Astrocyte (in vitro differentiated cells and primary cell): Measurements from ENCODE around the gene EMC8. TPM values are rescaled to one million over a fixed set of nuclear protein-coding genes. Genes with fewer than 3 reads are reported as not detected.
"Not testable (repeated sequence)": the region's sequence is repeated elsewhere in the genome, so short reads cannot be mapped to it uniquely, and the experiment has no call there.

ENCODE experiments used
- DNase-seq: peaks from one replicate; pipeline ENCODE4 v3.0.0-alpha.2; 2010; ENCODE audit warnings: low read depth
- FAIRE-seq: peaks from 2 replicates; lab custom pipeline; 2011; peaks lifted over from hg19 to GRCh38; lab: Jason Lieb, UNC
- H2AFZ ChIP-seq: 2 replicates; pipeline ENCODE4 v1.6.0; 2012; ENCODE audit warnings: low read depth, low read length, inconsistent platforms
- H3K27ac ChIP-seq: 2 replicates; pipeline ENCODE4 v1.5.1; 2011; ENCODE audit warnings: low read depth, low read length, inconsistent platforms
- H3K27me3 ChIP-seq: 2 replicates; pipeline ENCODE4 v1.6.0; 2011; ENCODE audit warnings: low read length, inconsistent platforms; ENCODE audit not compliant: insufficient read depth
- H3K36me3 ChIP-seq: 2 replicates; pipeline ENCODE4 v1.5.1; 2011; ENCODE audit warnings: low read length, inconsistent platforms; ENCODE audit not compliant: insufficient read depth
- H3K4me1 ChIP-seq: 2 replicates; pipeline ENCODE4 v1.5.1; 2011; ENCODE audit warnings: low read length, inconsistent platforms; ENCODE audit not compliant: insufficient read depth
- H3K4me2 ChIP-seq: 2 replicates; pipeline ENCODE4 v1.6.0; 2012; ENCODE audit warnings: low read length, inconsistent platforms
- H3K4me3 ChIP-seq: 2 replicates; pipeline ENCODE4 v1.5.1; 2011; ENCODE audit warnings: low read depth, mild to moderate bottlenecking, low read length, inconsistent platforms; ENCODE audit not compliant: insufficient read depth
- H3K79me2 ChIP-seq: 2 replicates; pipeline ENCODE4 v1.6.0; 2012; ENCODE audit warnings: mild to moderate bottlenecking, low read length, inconsistent platforms; ENCODE audit not compliant: insufficient read depth
- H3K9ac ChIP-seq: 2 replicates; pipeline ENCODE4 v1.6.0; 2012; ENCODE audit warnings: mild to moderate bottlenecking, low read length, inconsistent platforms
- H3K9me3 ChIP-seq: 2 replicates; pipeline ENCODE4 v1.5.1; 2012; ENCODE audit warnings: low read depth, mild to moderate bottlenecking, low read length, inconsistent platforms; ENCODE audit not compliant: insufficient read depth
- H4K20me1 ChIP-seq: 2 replicates; pipeline ENCODE4 v1.6.0; 2012; ENCODE audit warnings: low read length, inconsistent platforms; ENCODE audit not compliant: insufficient read depth
- H3K27ac Mint-ChIP-seq: one replicate; pipeline ENCODE4 v1.8.0; 2021; ENCODE audit warnings: mild to moderate bottlenecking, mixed read lengths; ENCODE audit not compliant: unreplicated experiment
- H3K27me3 Mint-ChIP-seq: one replicate; pipeline ENCODE4 v1.8.0; 2021; ENCODE audit warnings: low read depth, mixed read lengths; ENCODE audit not compliant: unreplicated experiment
- H3K36me3 Mint-ChIP-seq: one replicate; pipeline ENCODE4 v1.8.0; 2021; ENCODE audit warnings: low read depth, mixed read lengths; ENCODE audit not compliant: unreplicated experiment
- H3K4me1 Mint-ChIP-seq: one replicate; pipeline ENCODE4 v1.8.0; 2021; ENCODE audit warnings: low read depth, mixed read lengths; ENCODE audit not compliant: unreplicated experiment
- H3K4me3 Mint-ChIP-seq: one replicate; pipeline ENCODE4 v1.8.0; 2021; ENCODE audit warnings: mild to moderate bottlenecking, moderate library complexity, mixed read lengths; ENCODE audit not compliant: unreplicated experiment
- H3K9me3 Mint-ChIP-seq: one replicate; pipeline ENCODE4 v1.8.0; 2021; ENCODE audit warnings: mild to moderate bottlenecking, mixed read lengths; ENCODE audit not compliant: unreplicated experiment
- CTCF ChIP-seq: IDR thresholded peaks from 2 replicates; pipeline ENCODE4 v1.5.1; 2011; ENCODE audit warnings: low read depth, mild to moderate bottlenecking, inconsistent platforms, low read length, moderate library complexity; ENCODE audit not compliant: insufficient read depth
- EZH2 ChIP-seq: IDR thresholded peaks from 2 replicates; pipeline ENCODE4 v1.6.1; 2012; ENCODE audit warnings: mild to moderate bottlenecking, low read length, inconsistent platforms; ENCODE audit not compliant: insufficient read depth
- total RNA-seq: library from RNA; stranded (reverse); gene quantifications from 2 replicates; pipeline ENCODE4 v1.2.1, GENCODE V29; 2021

The EMC8 gene
- total RNA-seq, 1 donor from 2014 or later, result 42.7 TPM

GRCh38 chr16:85807340-85807739, 8.0 kb upstream of the EMC8 start:
- not testable (repeated sequence) for H3K4me1 Mint-ChIP-seq, H3K9ac ChIP-seq, H3K4me3 ChIP-seq, DNase-seq, H3K27ac ChIP-seq, H3K9me3 ChIP-seq, H3K4me2 ChIP-seq, H2AFZ ChIP-seq, H3K27ac Mint-ChIP-seq, H3K4me1 ChIP-seq, H3K4me3 Mint-ChIP-seq, H3K9me3 Mint-ChIP-seq, H3K27me3 ChIP-seq, FAIRE-seq
- Histone ChIP-seq H3K79me2 (peaks cover 15% of the 10 kb centered on the region), H4K20me1 (peaks cover 41% of the 10 kb centered on the region), H3K36me3 (peaks cover 31% of the 10 kb centered on the region)
- H3K36me3 Mint-ChIP-seq, result peaks cover 26% of the 10 kb centered on the region
- peaks cover 17% of the 10 kb centered on the region for H3K27me3 Mint-ChIP-seq

- peaks cover 23% of the 10 kb centered on the region for H3K79me2 ChIP-seq
- FAIRE-seq, result no peak
- H3K9me3 ChIP-seq, result no peaks in the 10 kb centered on the region
- no peak for DNase-seq
- Mint-ChIP-seq H3K9me3 (peaks cover 3% of the 10 kb centered on the region), H3K27ac (no peak overlapping the region), H3K4me3 (no peak overlapping the region), H3K36me3 (peaks cover 34% of the 10 kb centered on the region), H3K4me1 (peaks cover 4% of the 10 kb centered on the region), H3K27me3 (peaks cover 10% of the 10 kb centered on the region)
- peaks cover 2% of the 10 kb centered on the region for H3K27me3 ChIP-seq
- TF ChIP-seq EZH2, result no peak
- TF ChIP-seq CTCF, result no peak
- no peaks in the 10 kb centered on the region for H3K4me1 ChIP-seq
- peaks cover 37% of the 10 kb centered on the region for H3K36me3 ChIP-seq
- no peak overlapping the region for H3K9ac ChIP-seq
- no peak overlapping the region for H3K4me2 ChIP-seq
- H3K4me3 ChIP-seq, result no peak overlapping the region
- H4K20me1 ChIP-seq, result peaks cover 49% of the 10 kb centered on the region
- H3K27ac ChIP-seq, result no peak overlapping the region
- no peak overlapping the region for H2AFZ ChIP-seq
Measured at GRCh38 chr16:85806539-85806938, 7.2 kb upstream of the EMC8 start.

GRCh38 chr16:85805442-85806045, 6.2 kb upstream of the EMC8 start:
- no peak for DNase-seq

More at GRCh38 chr16:85805442-85806045, 6.2 kb upstream of the EMC8 start:
- Histone ChIP-seq H3K4me3 (no peak overlapping the region), H3K27ac (no peak overlapping the region), H3K27me3 (no peaks in the 10 kb centered on the region), H3K4me2 (no peak overlapping the region), H3K79me2 (peaks cover 33% of the 10 kb centered on the region), H3K36me3 (peaks cover 41% of the 10 kb centered on the region), H3K9me3 (no peaks in the 10 kb centered on the region), H2AFZ (no peak overlapping the region), H3K9ac (no peak overlapping the region), H3K4me1 (no peaks in the 10 kb centered on the region), H4K20me1 (peaks cover 59% of the 10 kb centered on the region)
- Mint-ChIP-seq H3K4me1 (peaks cover 13% of the 10 kb centered on the region), H3K9me3 (peaks cover 3% of the 10 kb centered on the region), H3K36me3 (peaks cover 37% of the 10 kb centered on the region), H3K27ac (no peak overlapping the region), H3K4me3 (no peak overlapping the region), H3K27me3 (peaks cover 7% of the 10 kb centered on the region)
- FAIRE-seq, result no peak
- TF ChIP-seq CTCF, result no peak
- no peak for TF ChIP-seq EZH2
